ENCODE data around the gene PDE3B. TPM values are rescaled to one million over a fixed set of nuclear protein-coding genes. Genes with fewer than 3 reads are reported as not detected.
"Not testable (repeated sequence)": the region's sequence is repeated elsewhere in the genome, so short reads cannot be mapped to it uniquely, and the experiment has no call there.

PDE3B gene
- total and polyA plus RNA-seq, 10 donors: 1.7 to 78.7 (median 20.8) TPM

DNA sequence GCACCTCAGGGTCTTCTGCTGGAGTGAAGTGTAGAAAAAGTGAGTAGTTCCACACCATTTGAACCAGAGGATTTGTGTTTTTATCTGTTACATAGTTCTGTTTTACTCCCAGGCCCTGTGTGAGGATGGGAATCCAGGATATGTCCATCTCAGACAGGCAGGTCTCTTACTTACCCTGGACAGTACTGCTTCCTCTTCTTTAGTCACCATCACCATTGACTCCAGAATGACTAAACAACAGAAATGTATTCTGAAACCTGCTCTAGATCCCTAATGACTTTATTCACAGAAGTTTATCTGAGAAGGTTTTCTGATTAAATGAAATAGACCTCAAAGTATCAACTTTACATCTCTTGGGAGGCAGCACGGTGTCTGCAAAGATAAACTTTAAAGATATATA is 214.8 kb downstream of the PDE3B start:
- Histone ChIP-seq H3K9me3 (peaks cover 0 to 7% (median under 1%) of the 10 kb centered on the region in 8 donors), H3K27ac (no peak overlapping the region), H3K4me3 (no peak overlapping the region), H3K36me3 (peaks cover 0 to 25% (median 0%) of the 10 kb centered on the region in 6 donors), H3K27me3 (replicated peaks in 1 of 7) (no peaks in the 10 kb centered on the region), H3K4me1 (no peaks in the 10 kb centered on the region)
- WGBS, 5 donors: 74 to 98% (median 83%) methylated on average over 1 of the region's 1 CpG
- TF ChIP-seq POLR2A (IDR thresholded peaks at IDR 0.05) (no peak), POLR2AphosphoS5 (IDR thresholded peaks at IDR 0.05) (no peak)
- TF ChIP-seq, protein P1, sequence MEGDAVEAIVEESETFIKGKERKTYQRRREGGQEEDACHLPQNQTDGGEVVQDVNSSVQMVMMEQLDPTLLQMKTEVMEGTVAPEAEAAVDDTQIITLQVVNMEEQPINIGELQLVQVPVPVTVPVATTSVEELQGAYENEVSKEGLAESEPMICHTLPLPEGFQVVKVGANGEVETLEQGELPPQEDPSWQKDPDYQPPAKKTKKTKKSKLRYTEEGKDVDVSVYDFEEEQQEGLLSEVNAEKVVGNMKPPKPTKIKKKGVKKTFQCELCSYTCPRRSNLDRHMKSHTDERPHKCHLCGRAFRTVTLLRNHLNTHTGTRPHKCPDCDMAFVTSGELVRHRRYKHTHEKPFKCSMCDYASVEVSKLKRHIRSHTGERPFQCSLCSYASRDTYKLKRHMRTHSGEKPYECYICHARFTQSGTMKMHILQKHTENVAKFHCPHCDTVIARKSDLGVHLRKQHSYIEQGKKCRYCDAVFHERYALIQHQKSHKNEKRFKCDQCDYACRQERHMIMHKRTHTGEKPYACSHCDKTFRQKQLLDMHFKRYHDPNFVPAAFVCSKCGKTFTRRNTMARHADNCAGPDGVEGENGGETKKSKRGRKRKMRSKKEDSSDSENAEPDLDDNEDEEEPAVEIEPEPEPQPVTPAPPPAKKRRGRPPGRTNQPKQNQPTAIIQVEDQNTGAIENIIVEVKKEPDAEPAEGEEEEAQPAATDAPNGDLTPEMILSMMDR (IDR thresholded peaks at IDR 0.05 in 8 of 11, conservative IDR thresholded peaks at IDR 0.05 in 3 of 11): no peak
- DNase-seq: no peak
- intact Hi-C loops (cut with DNase I; ENCODE audit: low total_unique reads): no loop called here

DNA sequence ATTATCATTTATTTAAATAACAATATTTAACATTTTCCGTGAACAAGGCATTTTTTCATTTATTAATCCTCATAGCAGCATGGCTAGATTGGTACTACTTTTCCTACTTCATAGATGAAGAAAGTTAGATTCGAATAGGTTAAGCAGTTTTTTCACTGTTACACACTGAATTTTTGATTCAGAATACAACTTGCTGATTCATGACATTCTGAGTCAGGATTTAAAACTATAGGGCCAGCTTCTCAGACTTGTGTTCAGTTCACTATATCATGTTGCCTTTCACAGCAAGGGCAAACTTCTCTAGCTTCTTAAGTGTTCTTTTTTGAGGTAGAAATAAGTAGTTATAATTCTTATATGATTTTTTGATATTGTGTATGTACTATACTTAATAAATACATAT is 216.9 kb downstream of the PDE3B start:
- WGBS, 5 donors: 86 to 91% (median 90%) methylated on average over 2 of the region's 2 CpGs
- Histone ChIP-seq H3K36me3 (peaks cover 0 to 31% (median 0%) of the 10 kb centered on the region in 6 donors), H3K4me3 (no peak overlapping the region), H3K27me3 (replicated peaks in 1 of 7) (no peaks in the 10 kb centered on the region), H3K9me3 (peaks cover 0 to 26% (median 10%) of the 10 kb centered on the region in 8 donors), H3K27ac (no peak overlapping the region), H3K4me1 (no peaks in the 10 kb centered on the region)
- no peak for DNase-seq
- TF ChIP-seq POLR2AphosphoS5 (IDR thresholded peaks at IDR 0.05): no peak
- no peak for TF ChIP-seq POLR2A (IDR thresholded peaks at IDR 0.05)
- TF ChIP-seq, protein P1 (IDR thresholded peaks at IDR 0.05 in 8 of 11, conservative IDR thresholded peaks at IDR 0.05 in 3 of 11): no peak
- intact Hi-C loops (cut with DNase I; ENCODE audit: low total_unique reads): loop anchor here (10.0 kb wide), 1 partner anchor 56 kb away; no protein-coding TSS in a partner anchor

DNA sequence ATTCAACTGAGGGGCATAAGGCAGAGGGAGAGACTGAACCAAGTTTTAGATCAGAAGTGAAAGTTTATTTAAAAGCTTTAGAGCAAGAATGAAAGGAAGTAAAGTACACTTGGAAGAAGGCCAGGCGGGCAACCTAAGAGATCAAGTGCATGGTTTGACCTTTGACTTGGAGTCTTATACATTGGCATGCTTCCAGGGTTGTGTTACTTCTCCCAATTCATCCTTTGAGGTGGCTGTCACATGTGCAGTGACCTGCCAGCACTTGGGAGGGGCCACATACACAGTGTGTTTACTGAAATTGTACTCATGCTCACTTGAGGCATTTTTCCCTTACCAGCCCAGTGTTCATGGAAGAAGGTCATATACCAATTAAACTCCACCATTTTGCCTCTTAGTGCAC is 218.1 kb downstream of the PDE3B start:
- no peak for DNase-seq
- WGBS, 5 donors: 81 to 96% (median 85%) methylated on average over 1 of the region's 1 CpG
- Histone ChIP-seq H3K36me3 (peaks cover 0 to 31% (median 0%) of the 10 kb centered on the region in 6 donors), H3K4me3 (no peak overlapping the region), H3K27me3 (replicated peaks in 1 of 7) (no peaks in the 10 kb centered on the region), H3K4me1 (no peaks in the 10 kb centered on the region), H3K27ac (no peak overlapping the region), H3K9me3 (peaks cover 0 to 26% (median 10%) of the 10 kb centered on the region in 8 donors)
- TF ChIP-seq, protein P1 (IDR thresholded peaks at IDR 0.05 in 8 of 11, conservative IDR thresholded peaks at IDR 0.05 in 3 of 11): no peak
- TF ChIP-seq POLR2A (IDR thresholded peaks at IDR 0.05) (no peak), POLR2AphosphoS5 (IDR thresholded peaks at IDR 0.05) (no peak)
- intact Hi-C loops (cut with DNase I; ENCODE audit: low total_unique reads): loop anchor here (10.0 kb wide), 1 partner anchor 57 kb away; no protein-coding TSS in a partner anchor

DNA sequence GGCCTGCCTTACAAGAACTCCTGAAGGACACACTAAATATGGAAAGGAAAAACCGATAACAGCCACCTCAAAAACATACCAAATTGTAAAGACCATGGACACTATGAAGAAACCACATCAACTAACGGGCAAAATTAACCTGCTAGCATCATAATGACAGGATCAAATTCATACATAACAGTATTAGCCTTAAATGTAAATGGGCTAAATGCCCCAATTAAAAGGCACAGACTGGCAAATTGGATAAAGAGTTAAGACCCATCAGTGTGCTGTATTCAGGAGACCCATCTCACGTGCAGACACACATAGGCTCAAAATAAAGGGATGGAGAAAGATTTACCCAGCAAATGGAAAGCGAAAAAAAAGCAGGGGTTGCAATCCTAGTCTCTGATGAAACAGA is 220.2 kb downstream of the PDE3B start:
- DNase-seq; H3K27ac ChIP-seq; H3K4me1 ChIP-seq; H3K4me3 ChIP-seq; H3K27me3 ChIP-seq (replicated peaks in 1 of 7): not testable (repeated sequence)
- peaks cover 0 to 45% (median 1%) of the 10 kb centered on the region in 6 donors for H3K36me3 ChIP-seq
- WGBS, 5 donors: 89 to 97% (median 90%) methylated on average over 4 of the region's 4 CpGs
- peaks cover 0 to 26% (median 10%) of the 10 kb centered on the region in 8 donors for H3K9me3 ChIP-seq
- intact Hi-C loops (cut with DNase I; ENCODE audit: low total_unique reads): loop anchor here (10.0 kb wide), 1 partner anchor 59 kb away; no protein-coding TSS in a partner anchor

DNA sequence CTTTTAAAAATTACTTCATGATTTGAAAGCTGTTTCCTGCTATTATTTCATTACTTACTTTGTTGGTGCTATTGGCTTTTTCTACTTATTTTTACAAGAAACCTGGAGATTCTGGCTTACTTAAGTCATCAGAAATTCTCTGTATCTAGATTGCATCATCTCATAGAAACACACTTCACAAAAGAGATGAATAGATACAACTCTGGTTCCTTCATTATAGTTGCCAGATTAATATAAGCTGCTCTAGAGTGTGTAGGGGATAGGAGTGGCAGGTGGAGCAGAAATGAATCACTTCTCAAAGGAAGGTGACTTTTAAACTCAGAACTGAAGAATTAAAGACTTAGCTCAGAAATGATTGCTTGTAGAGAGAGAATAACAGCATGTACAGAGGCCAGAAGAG is 228.4 kb downstream of the PDE3B start:
- no peak for DNase-seq
- TF ChIP-seq, protein P1 (IDR thresholded peaks at IDR 0.05 in 8 of 11, conservative IDR thresholded peaks at IDR 0.05 in 3 of 11): no peak
- TF ChIP-seq POLR2AphosphoS5 (IDR thresholded peaks at IDR 0.05) (no peak), POLR2A (IDR thresholded peaks at IDR 0.05) (no peak)
- Histone ChIP-seq H3K27me3 (replicated peaks in 1 of 7) (no peaks in the 10 kb centered on the region), H3K4me3 (no peak overlapping the region), H3K27ac (no peak overlapping the region), H3K4me1 (no peaks in the 10 kb centered on the region), H3K36me3 (peaks cover 0 to 56% (median 5%) of the 10 kb centered on the region in 6 donors), H3K9me3 (no peaks in the 10 kb centered on the region)
- intact Hi-C loops (cut with DNase I; ENCODE audit: low total_unique reads): no loop called here
